ENCODE measurements around the gene HK1. TPM values are rescaled to one million over a fixed set of nuclear protein-coding genes. Genes with fewer than 3 reads are reported as not detected.

HK1 gene
- total RNA-seq, 1 experiment from 2014 or later, result 140 TPM

DNA sequence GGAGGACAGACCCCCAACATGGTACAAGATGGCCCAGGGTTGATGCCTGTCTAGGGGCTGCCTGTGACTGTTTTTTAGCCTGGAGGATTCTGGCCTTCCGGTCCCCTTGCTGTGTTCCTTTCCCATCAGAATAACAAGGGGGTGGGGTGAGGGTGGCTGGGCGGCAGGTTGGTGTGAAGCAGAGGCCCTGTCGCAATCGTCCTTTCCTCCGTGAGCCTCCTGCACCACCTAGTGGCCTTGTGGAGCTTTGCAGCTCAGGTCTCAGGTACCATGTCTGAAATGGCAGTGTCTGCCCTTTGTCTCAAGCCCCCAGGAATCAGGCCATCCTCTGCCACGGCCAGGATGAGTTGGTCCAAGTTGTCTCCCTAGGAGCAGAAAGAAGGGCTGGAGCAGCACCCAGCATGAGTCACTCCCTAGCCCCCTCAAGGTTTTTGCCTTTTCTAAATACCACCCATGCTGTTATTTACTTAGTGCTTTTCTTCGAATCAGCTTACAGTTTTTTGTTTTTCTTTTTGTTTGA is 114.2 kb downstream of the HK1 start:
- no peaks in the 10 kb centered on the region for H3K9me2 ChIP-seq (ENCODE audit: insufficient read depth)
- H2AFZ ChIP-seq, result no peak overlapping the region
- ChIA-PET POLR2A (ENCODE audit: unreplicated experiment) (interaction anchor here (0.6 to 0.7 kb wide), 2 partner anchors 66 to 160 kb away, joined by 3 to 4 read pairs; no protein-coding TSS in a partner anchor), CTCF (interaction anchor here (0.6 to 1.4 kb wide), 5 partner anchors 15 to 438 kb away, joined by 3 to 9 read pairs (median 4); no protein-coding TSS in a partner anchor)
- intact Hi-C loops (cut with micrococcal nuclease; ENCODE audit: unreplicated experiment), result loop anchor here (1.0 to 5.0 kb wide), 5 partner anchors 59 to 405 kb away; partner anchors contain the start of gene KIFBP
- no TSS peak for BruUV-seq (replicated peaks)
- TF ChIP-seq, protein P1, sequence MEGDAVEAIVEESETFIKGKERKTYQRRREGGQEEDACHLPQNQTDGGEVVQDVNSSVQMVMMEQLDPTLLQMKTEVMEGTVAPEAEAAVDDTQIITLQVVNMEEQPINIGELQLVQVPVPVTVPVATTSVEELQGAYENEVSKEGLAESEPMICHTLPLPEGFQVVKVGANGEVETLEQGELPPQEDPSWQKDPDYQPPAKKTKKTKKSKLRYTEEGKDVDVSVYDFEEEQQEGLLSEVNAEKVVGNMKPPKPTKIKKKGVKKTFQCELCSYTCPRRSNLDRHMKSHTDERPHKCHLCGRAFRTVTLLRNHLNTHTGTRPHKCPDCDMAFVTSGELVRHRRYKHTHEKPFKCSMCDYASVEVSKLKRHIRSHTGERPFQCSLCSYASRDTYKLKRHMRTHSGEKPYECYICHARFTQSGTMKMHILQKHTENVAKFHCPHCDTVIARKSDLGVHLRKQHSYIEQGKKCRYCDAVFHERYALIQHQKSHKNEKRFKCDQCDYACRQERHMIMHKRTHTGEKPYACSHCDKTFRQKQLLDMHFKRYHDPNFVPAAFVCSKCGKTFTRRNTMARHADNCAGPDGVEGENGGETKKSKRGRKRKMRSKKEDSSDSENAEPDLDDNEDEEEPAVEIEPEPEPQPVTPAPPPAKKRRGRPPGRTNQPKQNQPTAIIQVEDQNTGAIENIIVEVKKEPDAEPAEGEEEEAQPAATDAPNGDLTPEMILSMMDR (conservative IDR thresholded peaks at IDR 0.05), result peak; percentile 98
- no peak for TF ChIP-seq EZH2 (IDR thresholded peaks at IDR 0.05; ENCODE audit: low read depth)
- H3K9me3 ChIP-seq (ENCODE audit: insufficient read depth, low read depth), result no peaks in the 10 kb centered on the region
- H4K20me1 ChIP-seq (ENCODE audit: insufficient read depth), result no peaks in the 10 kb centered on the region
- H3K4me3 ChIP-seq, result no peak overlapping the region
- peaks cover 29% of the 10 kb centered on the region for H3K4me1 ChIP-seq (replicated peaks; ENCODE audit: insufficient read depth)
- DNase-seq, result peak; percentile 73 to 88
- H3K79me2 ChIP-seq (ENCODE audit: low read depth), result peaks cover 11% of the 10 kb centered on the region; the same call in 1 of the 2 replicates
- peak overlapping the region; percentile 29; the same call in 1 of the 2 replicates for H3K4me2 ChIP-seq
- peaks cover 21% of the 10 kb centered on the region; the same call in 1 of the 2 replicates for H3K36me3 ChIP-seq (ENCODE audit: low read depth)
- H3K27ac ChIP-seq, result peak overlapping the region; percentile 21; the same call in 1 of the 2 replicates
- H3F3A ChIP-seq (ENCODE audit: insufficient read depth, low read depth), result peaks cover 20% of the 10 kb centered on the region; the same call in 1 of the 2 replicates
- no peaks in the 10 kb centered on the region for H3K27me3 ChIP-seq (ENCODE audit: insufficient read depth, low read depth)

GRCh38 chr10:69394020-69394419 is 115.7 kb downstream of the HK1 start:
- H3K4me1 ChIP-seq (replicated peaks; ENCODE audit: insufficient read depth), result peaks cover 24% of the 10 kb centered on the region
- no peak overlapping the region for H2AFZ ChIP-seq
- no TSS peak for BruUV-seq (replicated peaks)
- no peaks in the 10 kb centered on the region for H4K20me1 ChIP-seq (ENCODE audit: insufficient read depth)
- H3K36me3 ChIP-seq (ENCODE audit: low read depth), result peaks cover 14% of the 10 kb centered on the region; the same call in 1 of the 2 replicates
- H3K4me3 ChIP-seq, result no peak overlapping the region
- intact Hi-C loops (cut with micrococcal nuclease; ENCODE audit: unreplicated experiment), result loop anchor here (5.0 kb wide), 1 partner anchor 407 kb away; the partner anchor contains the start of gene KIFBP
- POLR2A ChIA-PET (ENCODE audit: unreplicated experiment), result no interaction called here
- H3K9me3 ChIP-seq (ENCODE audit: insufficient read depth, low read depth), result no peaks in the 10 kb centered on the region
- CTCF ChIA-PET, result no interaction called here
- 0 out of 2 replicates have a peak, but pooled peaks cover 3% of the 10 kb centered on the region for H3K79me2 ChIP-seq (ENCODE audit: low read depth)
- no peak overlapping the region for H3K4me2 ChIP-seq
- H3K9me2 ChIP-seq (ENCODE audit: insufficient read depth), result no peaks in the 10 kb centered on the region
- H3K27me3 ChIP-seq (ENCODE audit: insufficient read depth, low read depth), result no peaks in the 10 kb centered on the region
- H3K27ac ChIP-seq, result no peak overlapping the region
- DNase-seq, result no peak
- TF ChIP-seq, protein P1 (conservative IDR thresholded peaks at IDR 0.05), result no peak
- TF ChIP-seq EZH2 (IDR thresholded peaks at IDR 0.05; ENCODE audit: low read depth), result no peak
- peaks cover 14% of the 10 kb centered on the region; the same call in 1 of the 2 replicates for H3F3A ChIP-seq (ENCODE audit: insufficient read depth, low read depth)

GRCh38 chr10:69397972-69398371 is 119.7 kb downstream of the HK1 start:
- H4K20me1 ChIP-seq (ENCODE audit: insufficient read depth), result no peaks in the 10 kb centered on the region
- no peaks in the 10 kb centered on the region for H3F3A ChIP-seq (ENCODE audit: insufficient read depth, low read depth)
- no peaks in the 10 kb centered on the region for H3K27me3 ChIP-seq (ENCODE audit: insufficient read depth, low read depth)
- intact Hi-C loops (cut with micrococcal nuclease; ENCODE audit: unreplicated experiment), result no loop called here
- no TSS peak for BruUV-seq (replicated peaks)
- no peaks in the 10 kb centered on the region for H3K9me2 ChIP-seq (ENCODE audit: insufficient read depth)
- ChIA-PET POLR2A (ENCODE audit: unreplicated experiment) (interaction anchor here (0.8 kb wide), 1 partner anchor 71 kb away, joined by 6 read pairs; no protein-coding TSS in a partner anchor), CTCF (no interaction called here)
- TF ChIP-seq, protein P1 (conservative IDR thresholded peaks at IDR 0.05), result no peak
- no peak for TF ChIP-seq EZH2 (IDR thresholded peaks at IDR 0.05; ENCODE audit: low read depth)
- no peak overlapping the region for H2AFZ ChIP-seq
- H3K4me3 ChIP-seq, result no peak overlapping the region
- H3K36me3 ChIP-seq (ENCODE audit: low read depth), result peaks cover 8% of the 10 kb centered on the region; the same call in 1 of the 2 replicates
- no peak for DNase-seq
- no peak overlapping the region for H3K4me2 ChIP-seq
- H3K27ac ChIP-seq, result no peak overlapping the region
- H3K9me3 ChIP-seq (ENCODE audit: insufficient read depth, low read depth), result no peaks in the 10 kb centered on the region
- H3K79me2 ChIP-seq (ENCODE audit: low read depth), result no peaks in the 10 kb centered on the region
- H3K4me1 ChIP-seq (replicated peaks; ENCODE audit: insufficient read depth), result no peaks in the 10 kb centered on the region
